Posterior vena cava (tissue), 2 donors: Measurements from ENCODE around the gene CACNA2D1. TPM values are rescaled to one million over a fixed set of nuclear protein-coding genes. Genes with fewer than 3 reads are reported as not detected.
A peak's percentile ranks its signal among the peaks of the same experiment; 100 is the strongest.

Experiments
- DNase-seq: peaks from one replicate; pipeline ENCODE4 v3.0.0-alpha.2; 2020; ENCODE audit warnings: low spot score
- intact Hi-C, 2 donors: fragments of 100-400 bp; cut with DNase I; formaldehyde crosslinking; loops; one replicate each; pipeline versions ENCODE4 v1.14.1 to v1.14.2; 2022 to 2023
- total RNA-seq, 2 donors: library from RNA; stranded (reverse); fragmentation: NEBNext Ultra II Directional; extraction: Animal tissue kit (Norgen Biotek cat#: 25700); gene quantifications; one replicate each; pipeline ENCODE4 v1.2.1, GENCODE V29; 2021
- donor health status: DM: yes; HTN: yes; CAD: no.
- donor health status: DM: yes; HTN: yes; CAD: no.

The CACNA2D1 gene
- total RNA-seq, 2 donors from 2014 or later, result 34.3 to 39.1 TPM

DNA sequence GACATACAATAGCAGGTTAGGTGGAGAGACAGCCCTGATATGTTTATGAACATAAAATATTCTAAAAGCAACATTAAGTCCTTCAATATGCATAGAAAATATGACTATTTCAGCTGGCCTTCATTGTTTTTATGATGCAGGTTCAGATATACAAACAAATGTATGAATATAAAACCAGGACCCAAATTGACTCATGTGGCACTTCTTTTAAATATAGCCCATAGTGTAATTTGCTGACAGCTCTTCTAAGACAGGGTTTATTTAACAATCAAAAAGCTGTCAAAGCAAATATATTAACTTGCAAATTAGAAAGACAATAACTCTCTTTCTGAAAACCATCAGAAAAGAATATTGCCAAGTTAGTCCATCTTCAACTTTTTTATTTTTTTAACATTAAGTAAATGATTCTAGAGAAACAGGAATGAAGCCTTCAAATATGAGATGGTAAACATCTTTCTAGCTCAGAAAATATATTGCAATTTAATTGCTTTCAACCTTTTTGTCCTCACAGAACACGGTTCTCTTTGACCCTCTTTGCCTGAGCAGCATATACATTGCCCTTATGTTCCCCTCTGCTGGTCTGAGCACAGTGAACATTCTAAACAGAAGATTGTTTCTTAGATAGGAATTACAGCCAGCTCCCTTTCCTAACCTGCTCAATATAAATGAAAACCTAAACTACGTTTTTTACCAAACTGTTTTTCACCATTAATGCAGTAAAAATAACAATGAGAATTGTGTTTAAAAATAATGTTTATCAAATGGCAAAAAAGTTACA is 82.8 kb downstream of the CACNA2D1 start:
- intact Hi-C loops, result no loop called here
- no peak for DNase-seq

DNA sequence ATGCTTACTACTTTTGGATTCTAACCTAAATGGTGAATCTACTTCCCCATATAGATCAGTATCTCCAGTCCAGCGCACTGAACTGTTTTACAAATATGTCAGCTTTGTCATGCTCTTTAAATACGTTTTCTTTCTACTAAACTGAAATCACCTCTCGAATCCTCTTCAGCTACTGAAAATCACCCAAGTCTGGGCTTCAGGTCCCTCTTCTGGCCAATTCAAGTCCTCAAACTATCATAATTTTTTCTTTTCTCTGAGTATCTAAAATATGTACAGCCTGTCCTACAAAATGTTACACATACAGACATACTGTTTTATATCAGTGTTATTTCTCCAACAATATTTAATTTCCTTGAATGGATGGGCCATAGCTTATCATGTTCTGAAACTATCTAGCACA is 84.2 kb downstream of the CACNA2D1 start:
- no peak for DNase-seq
- intact Hi-C loops, result no loop called here

DNA sequence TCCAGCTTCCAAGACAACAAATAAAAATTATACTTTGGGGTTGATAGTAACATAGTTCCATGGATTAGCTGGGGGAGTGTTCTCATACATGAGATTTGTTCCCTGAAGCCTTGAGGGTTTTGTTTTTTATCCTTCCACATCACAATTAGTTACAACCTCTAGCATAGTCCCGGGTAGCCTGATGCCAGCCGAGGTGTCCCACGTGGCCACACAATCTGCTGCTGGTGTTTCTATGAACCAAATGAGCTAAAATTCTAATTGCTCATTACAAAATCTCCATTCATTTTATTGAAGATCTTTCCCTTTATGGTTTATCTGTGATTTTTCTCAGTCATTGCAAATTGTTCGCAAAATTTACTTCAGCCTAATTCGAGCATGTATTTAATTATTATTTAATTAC is 84.7 kb downstream of the CACNA2D1 start:
- intact Hi-C loops, result no loop called here
- no peak for DNase-seq

DNA sequence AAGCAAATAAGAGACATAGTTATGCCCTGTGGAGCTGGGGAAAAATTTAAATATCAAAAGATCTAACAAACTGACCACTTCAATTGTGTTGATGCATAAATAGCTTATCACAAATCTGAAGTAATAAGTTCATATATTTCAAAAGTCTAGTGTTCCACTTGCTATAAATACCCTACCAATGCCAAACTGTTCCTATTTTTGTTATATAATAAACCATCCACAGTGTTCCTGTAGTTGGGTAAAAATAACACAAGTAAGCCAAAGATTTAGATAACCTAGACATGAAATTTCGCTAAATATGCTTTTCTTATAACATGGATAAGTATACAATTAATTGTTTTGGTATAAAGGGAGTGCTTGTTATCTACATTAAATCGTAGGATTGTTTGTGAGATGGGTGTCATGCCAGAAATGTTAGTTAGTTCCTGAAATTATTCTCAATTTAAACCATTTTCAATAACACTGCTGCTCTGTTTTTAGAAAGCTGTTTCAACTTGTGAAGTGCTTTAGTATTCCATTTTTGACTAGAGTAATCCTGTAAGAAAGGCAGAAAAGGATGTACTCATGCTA is 85.5 kb downstream of the CACNA2D1 start:
- intact Hi-C loops, result no loop called here

GRCh38 chr7:82348251-82348650 is 95.3 kb downstream of the CACNA2D1 start:
- intact Hi-C loops, result no loop called here
- DNase-seq, result no peak

More for the DNA sequence above, 85.5 kb downstream of the CACNA2D1 start:
- no peak for DNase-seq

DNA sequence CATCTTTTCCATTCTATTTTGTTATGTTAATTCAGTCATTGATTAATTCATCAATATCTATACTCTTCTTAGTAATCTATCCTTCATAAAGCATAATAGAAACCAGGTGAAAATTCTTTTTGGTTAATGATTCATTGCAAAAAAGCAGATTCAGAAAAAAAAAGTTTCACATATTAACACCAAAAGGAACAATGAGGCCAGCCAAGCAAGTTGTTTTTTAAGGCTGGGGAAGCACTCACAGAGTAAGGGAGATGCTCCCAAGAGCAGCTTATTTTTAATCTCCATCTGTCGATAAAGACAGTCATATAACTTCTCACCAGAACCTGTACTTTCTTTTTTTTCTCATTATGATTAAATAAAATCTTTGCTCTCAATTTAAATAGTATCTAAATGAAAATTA is 95.8 kb downstream of the CACNA2D1 start:
- intact Hi-C loops, result no loop called here
- no peak for DNase-seq

DNA sequence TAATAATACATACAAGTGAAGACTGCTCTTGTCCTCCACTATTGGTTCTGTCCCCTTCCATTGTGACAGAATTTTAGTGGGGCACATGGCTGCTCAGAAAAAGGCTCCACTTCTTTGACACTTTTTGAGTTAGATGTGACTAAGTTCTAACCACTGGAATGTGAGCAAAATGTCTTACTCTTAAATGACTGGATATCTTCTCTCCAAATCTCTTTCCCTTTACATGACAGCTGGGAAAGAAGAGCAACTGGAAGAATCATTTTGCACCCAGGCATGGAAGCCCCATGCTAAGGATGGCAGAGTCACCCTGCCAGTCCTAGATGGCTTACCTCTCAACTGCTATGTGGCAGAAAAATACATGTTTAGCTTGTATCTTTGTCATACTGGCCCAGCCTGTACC is 97.7 kb downstream of the CACNA2D1 start:
- no peak for DNase-seq
- intact Hi-C loops, result no loop called here

DNA sequence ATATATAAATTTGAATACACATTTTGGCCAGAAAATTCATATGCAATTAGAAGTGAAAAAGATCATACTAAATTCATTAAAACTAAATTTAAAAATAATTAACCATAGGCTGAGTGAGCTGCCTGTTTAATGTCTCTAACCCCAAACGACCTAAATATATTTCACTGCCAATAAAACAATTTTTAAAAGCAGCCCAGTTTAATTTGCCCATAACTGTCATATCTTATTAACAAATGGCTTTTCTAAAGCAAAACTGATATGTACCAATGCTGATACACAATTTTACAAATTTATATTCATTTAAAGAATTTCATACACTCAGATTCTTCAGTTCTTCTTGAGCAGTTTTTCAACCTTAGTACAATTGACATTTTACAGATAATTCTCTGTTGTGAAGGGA is 99.9 kb downstream of the CACNA2D1 start:
- intact Hi-C loops, result no loop called here
- no peak for DNase-seq

GRCh38 chr7:82339958-82340357 is 103.6 kb downstream of the CACNA2D1 start:
- no peak for DNase-seq
- intact Hi-C loops, result no loop called here

- intact Hi-C loops, result no loop called here
- no peak for DNase-seq
Measured at GRCh38 chr7:82335927-82336326, 107.7 kb downstream of the CACNA2D1 start.

DNA sequence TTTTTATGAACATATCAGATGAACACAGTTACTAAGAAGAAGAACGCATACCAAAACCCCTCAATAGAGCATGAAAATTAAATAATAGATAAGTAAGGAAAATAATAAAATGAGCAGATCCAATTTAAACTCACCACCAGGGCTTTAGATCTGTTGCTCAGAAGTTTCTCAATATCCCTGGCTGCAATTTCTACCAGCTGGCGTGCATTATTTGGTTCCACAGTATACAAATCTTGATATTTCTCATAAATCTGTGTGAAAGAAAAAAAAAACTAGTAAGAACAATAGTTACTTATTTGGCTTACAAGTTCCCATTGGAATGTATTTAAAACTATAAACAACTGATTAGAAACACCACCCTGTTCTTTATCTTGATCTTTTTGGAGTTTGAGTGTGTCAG is 108.6 kb downstream of the CACNA2D1 start:
- DNase-seq, result no peak
- intact Hi-C loops, result no loop called here

GRCh38 chr7:82331234-82331633 is 112.3 kb downstream of the CACNA2D1 start:
- DNase-seq, result no peak
- intact Hi-C loops, result no loop called here

DNA sequence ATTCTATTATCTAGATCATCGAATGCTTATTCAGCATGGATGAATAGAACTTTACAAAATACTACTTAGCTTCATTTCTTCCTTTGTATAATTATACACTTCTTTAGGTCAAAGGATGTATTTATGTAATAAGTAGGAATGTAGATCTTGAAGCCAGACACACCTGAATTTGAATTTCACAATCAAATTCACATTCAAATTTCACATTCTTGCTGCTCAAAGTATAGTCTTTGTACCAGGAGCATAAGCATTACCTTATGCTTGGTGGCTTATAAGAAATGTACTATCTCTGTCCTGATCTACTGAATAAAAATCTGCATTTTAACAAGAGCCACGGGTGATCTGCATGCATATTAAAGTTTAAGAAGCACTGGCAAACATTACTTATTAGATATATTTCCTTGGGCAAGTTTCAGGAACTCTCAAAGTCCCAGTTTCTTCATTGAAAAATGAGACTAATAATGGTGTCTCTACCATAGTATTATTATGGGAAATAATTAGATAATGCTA is 112.8 kb downstream of the CACNA2D1 start:
- DNase-seq, result no peak
- intact Hi-C loops, result no loop called here

- intact Hi-C loops, result no loop called here
- DNase-seq, result no peak
Measured at GRCh38 chr7:82327898-82328297, 115.7 kb downstream of the CACNA2D1 start.

- DNase-seq, result no peak
- intact Hi-C loops, result no loop called here
Measured at GRCh38 chr7:82325416-82325815, 118.2 kb downstream of the CACNA2D1 start.

GRCh38 chr7:82323806-82324205 is 119.8 kb downstream of the CACNA2D1 start:
- DNase-seq, result no peak
- intact Hi-C loops, result no loop called here

DNA sequence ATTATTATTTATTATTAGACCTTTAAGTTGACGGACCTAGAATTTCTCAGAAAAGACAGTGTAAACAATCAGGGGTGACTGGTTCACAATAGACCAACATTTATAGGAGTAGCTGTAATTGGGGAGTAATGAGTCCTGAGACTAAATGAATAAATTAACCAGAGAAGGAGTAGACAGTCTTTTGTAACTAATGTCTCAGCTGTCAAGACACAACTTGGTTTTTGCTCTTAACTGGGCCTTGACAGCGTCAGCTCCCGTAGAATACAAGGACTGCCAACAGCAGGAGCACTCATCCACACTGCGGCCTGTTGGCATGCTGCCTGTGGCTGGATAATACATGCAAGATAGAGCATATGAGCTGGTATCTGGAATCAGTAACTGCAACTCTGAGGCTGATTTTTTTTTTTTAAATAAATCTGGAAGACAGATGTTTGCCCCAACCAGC is 123.9 kb downstream of the CACNA2D1 start:
- peak; percentile 92 for DNase-seq
- intact Hi-C loops, result no loop called here

- DNase-seq, result no peak
- intact Hi-C loops, result no loop called here
Measured at GRCh38 chr7:82318786-82319185, 124.8 kb downstream of the CACNA2D1 start.

DNA sequence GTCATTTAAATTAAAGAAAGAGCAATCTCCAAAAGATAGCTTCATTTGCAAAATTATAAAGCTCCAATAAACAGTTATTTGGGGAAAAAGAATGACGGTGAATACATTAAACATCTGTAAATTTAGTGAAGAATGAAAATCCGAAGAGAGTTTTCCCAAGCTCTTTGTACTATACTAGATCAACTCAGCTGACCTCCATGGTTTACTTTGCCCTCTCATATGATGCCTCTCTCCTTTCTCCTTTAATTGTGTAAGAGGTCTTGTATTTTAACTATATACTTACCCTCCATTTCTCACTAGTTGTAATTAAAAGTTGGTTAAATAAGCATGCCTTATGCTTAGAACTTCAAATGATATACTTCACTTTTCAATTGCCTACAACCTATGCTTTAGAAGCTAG is 125.8 kb downstream of the CACNA2D1 start:
- DNase-seq, result no peak
- intact Hi-C loops, result no loop called here

GRCh38 chr7:82317257-82317721 is 126.3 kb downstream of the CACNA2D1 start:
- intact Hi-C loops, result no loop called here
- no peak for DNase-seq

DNA sequence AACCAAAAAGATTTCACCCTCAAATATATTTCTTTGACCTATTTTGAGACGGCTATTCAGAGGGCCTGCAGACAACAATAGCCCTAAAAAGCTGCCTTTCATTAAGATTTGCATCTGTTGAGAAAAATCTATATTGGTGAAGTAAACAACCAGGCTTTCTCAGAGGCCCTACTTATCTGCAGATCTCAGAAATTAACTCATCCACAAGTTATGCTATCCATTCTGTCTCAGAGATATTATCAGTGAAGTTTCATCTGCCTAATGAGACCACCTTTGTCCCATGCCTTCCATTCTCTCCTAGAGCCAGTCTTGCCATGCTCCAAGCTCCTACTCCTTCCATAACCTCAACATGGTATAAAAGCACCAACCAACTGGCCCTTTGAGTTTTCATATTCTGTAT is 130.3 kb downstream of the CACNA2D1 start:
- intact Hi-C loops, result no loop called here

More for the DNA sequence above, 130.3 kb downstream of the CACNA2D1 start:
- DNase-seq, result no peak
